ENCODE measurements around the gene BID.

BID gene

GRCh38 chr22:17774206-17774925 lies at the start of gene BID:
BID (minus strand) TSS chr22:17774469; CDS start chr22:17750116, 24,353 bp downstream.
- TF ChIP-seq CTCF (IDR thresholded peaks at IDR 0.05) (no peak), ZFX (IDR thresholded peaks at IDR 0.05; ENCODE audit: borderline replicate concordance) (no peak)
- H3K27ac ChIP-seq = no peak within 1 kb of the TSS

- TF ChIP-seq ZFX (IDR thresholded peaks at IDR 0.05; ENCODE audit: borderline replicate concordance) = no peak
- no peak for TF ChIP-seq CTCF (IDR thresholded peaks at IDR 0.05)
- H3K27ac ChIP-seq = no peak overlapping the region
These were observed 49.7 kb upstream of the BID start for GRCh38 chr22:17823964-17824363.

- TF ChIP-seq ZFX (IDR thresholded peaks at IDR 0.05; ENCODE audit: borderline replicate concordance) = no peak
- no peak for TF ChIP-seq CTCF (IDR thresholded peaks at IDR 0.05)
- H3K27ac ChIP-seq = no peak overlapping the region
These were observed 49.0 kb upstream of the BID start for GRCh38 chr22:17823226-17823625.

DNA sequence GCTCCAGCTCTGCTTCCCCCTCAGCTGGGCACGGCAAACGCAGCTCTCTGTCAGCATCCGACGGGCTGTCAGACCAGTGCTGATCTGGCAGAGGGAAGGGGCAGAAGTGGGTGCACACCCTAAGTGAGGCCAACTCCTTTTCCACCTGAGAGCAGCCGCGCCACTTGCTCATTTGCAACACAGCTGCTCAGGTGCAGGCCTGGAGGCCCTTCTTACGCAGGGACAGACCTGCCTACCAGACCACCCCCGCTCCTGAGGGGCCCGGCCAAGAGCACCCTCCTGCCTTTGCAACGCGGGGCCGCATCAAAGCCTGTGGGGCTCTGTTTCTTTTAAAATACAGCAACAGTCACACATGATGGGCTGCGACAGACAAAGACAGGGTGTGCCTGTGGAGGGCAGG lies 47.8 kb upstream of the BID start:
- H3K27ac ChIP-seq = no peak overlapping the region

GRCh38 chr22:17820879-17821439 lies 46.7 kb upstream of the BID start:
- TF ChIP-seq CTCF (IDR thresholded peaks at IDR 0.05) = no peak
- TF ChIP-seq ZFX (IDR thresholded peaks at IDR 0.05; ENCODE audit: borderline replicate concordance) = no peak
- no peak overlapping the region for H3K27ac ChIP-seq

More for the DNA sequence above, 47.8 kb upstream of the BID start:
- TF ChIP-seq CTCF (IDR thresholded peaks at IDR 0.05) (no peak), ZFX (IDR thresholded peaks at IDR 0.05; ENCODE audit: borderline replicate concordance) (no peak)

- no peak overlapping the region for H3K27ac ChIP-seq
- TF ChIP-seq CTCF (IDR thresholded peaks at IDR 0.05) = no peak
- TF ChIP-seq ZFX (IDR thresholded peaks at IDR 0.05; ENCODE audit: borderline replicate concordance) = no peak
These were observed 44.4 kb upstream of the BID start for GRCh38 chr22:17818649-17819048.

- TF ChIP-seq ZFX (IDR thresholded peaks at IDR 0.05; ENCODE audit: borderline replicate concordance) (no peak), CTCF (IDR thresholded peaks at IDR 0.05) (no peak)
- H3K27ac ChIP-seq = no peak overlapping the region
These were observed 43.9 kb upstream of the BID start for GRCh38 chr22:17818180-17818579.

All from 22Rv1 (cell line).